Uterus (tissue), 2 donors: ENCODE results near the gene AEBP1.

Experiments used
- CTCF ChIP-seq, 4 experiments: fragments of 200-600 bp in 2 of 4; fragments of 450-650 bp in 2 of 4; sonication (generic) in 2 of 4; IDR thresholded peaks; one replicate each; pipeline ENCODE4 v1.5.1; 2016 to 2019; ENCODE audit warnings: antibody characterized with exemption in 4 of 4, mild to moderate bottlenecking in 2 of 4, moderate library complexity in 1 of 4
- POLR2A ChIP-seq, 2 donors: fragments of 450-650 bp; IDR thresholded peaks; one replicate each; pipeline ENCODE4 v1.6.1; 2016; ENCODE audit warnings: antibody characterized with exemption in 2 of 2, mild to moderate bottlenecking in 1 of 2, moderate library complexity in 1 of 2

- TF ChIP-seq CTCF (IDR thresholded peaks at IDR 0.05) (no peak), POLR2A (IDR thresholded peaks at IDR 0.05) (no peak)
Observed at GRCh38 chr7:44162179-44162578, 58.0 kb downstream of the AEBP1 start.
